22Rv1 (cell line): Measurements from ENCODE around the gene LSP1.
A peak's percentile ranks its signal among the peaks of the same experiment; 100 is the strongest.

Experiments used
- ZFX ChIP-seq: fragments of 450-650 bp; IDR thresholded peaks from 2 replicates; pipeline ENCODE4 v1.6.1; 2017; ENCODE audit warnings: antibody characterized with exemption, borderline replicate concordance
- TF ChIP-seq, protein P1 (sequence below): fragments of 450-650 bp; IDR thresholded peaks from 2 replicates; pipeline ENCODE4 v1.5.1; 2017; ENCODE audit warnings: mild to moderate bottlenecking

DNA sequence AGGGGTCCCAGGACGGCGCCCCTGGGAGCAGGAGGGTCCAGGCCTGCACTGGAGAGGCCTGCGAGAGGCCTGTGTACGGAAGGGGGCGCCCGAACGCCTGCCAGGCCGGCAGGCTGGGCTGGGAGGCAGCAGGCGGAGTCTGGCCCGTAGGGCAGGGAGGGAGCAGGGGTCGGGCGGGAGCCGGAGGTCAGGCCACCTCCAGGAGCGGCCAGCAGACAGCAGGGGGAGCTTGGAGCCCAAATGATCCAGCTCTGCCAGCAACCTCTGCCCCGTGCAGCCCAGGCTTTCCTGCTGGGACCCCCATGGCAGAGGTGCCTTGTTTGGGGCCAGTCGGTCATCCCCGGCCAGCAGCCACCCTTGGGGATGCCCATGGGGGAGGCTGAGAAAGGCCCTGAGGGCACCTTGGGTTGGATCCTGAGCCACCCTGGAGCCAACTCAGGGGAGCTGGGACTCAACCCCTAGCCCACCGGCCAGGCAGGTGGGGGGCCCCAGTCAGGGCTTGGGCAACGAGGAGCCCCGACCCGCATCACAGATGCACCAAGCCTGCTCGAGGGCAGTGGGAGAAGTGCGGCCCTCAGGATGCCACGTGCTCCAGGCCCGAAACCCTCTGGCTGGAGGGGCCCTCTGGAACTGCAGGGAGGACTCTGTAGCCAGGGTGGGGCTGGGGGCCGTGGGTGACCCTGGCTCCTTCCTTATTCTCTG, 27.7 kb upstream of the LSP1 start:
- TF ChIP-seq, protein P1, sequence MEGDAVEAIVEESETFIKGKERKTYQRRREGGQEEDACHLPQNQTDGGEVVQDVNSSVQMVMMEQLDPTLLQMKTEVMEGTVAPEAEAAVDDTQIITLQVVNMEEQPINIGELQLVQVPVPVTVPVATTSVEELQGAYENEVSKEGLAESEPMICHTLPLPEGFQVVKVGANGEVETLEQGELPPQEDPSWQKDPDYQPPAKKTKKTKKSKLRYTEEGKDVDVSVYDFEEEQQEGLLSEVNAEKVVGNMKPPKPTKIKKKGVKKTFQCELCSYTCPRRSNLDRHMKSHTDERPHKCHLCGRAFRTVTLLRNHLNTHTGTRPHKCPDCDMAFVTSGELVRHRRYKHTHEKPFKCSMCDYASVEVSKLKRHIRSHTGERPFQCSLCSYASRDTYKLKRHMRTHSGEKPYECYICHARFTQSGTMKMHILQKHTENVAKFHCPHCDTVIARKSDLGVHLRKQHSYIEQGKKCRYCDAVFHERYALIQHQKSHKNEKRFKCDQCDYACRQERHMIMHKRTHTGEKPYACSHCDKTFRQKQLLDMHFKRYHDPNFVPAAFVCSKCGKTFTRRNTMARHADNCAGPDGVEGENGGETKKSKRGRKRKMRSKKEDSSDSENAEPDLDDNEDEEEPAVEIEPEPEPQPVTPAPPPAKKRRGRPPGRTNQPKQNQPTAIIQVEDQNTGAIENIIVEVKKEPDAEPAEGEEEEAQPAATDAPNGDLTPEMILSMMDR = peak; percentile 78
- TF ChIP-seq ZFX = no peak
